Esophagus (tissue), 2 donors: ENCODE results near the gene CD3G. TPM values are rescaled to one million over a fixed set of nuclear protein-coding genes. Genes with fewer than 3 reads are reported as not detected.
A peak's percentile ranks its signal among the peaks of the same experiment; 100 is the strongest.

Experiments
- H3K27ac ChIP-seq, 2 donors: one replicate each; pipeline ENCODE4 v1.5.1; 2013; ENCODE audit warnings: low read depth in 2 of 2, mild to moderate bottlenecking in 2 of 2, inconsistent platforms in 1 of 2, low read length in 1 of 2, moderate library complexity in 1 of 2
- H3K27me3 ChIP-seq, 2 donors: one replicate each; pipeline ENCODE4 v1.6.1; 2013; ENCODE audit warnings: low read length in 2 of 2, control low read depth in 1 of 2, mild to moderate bottlenecking in 1 of 2; ENCODE audit not compliant: insufficient read depth in 2 of 2, control insufficient read depth in 1 of 2
- H3K36me3 ChIP-seq, 2 donors: one replicate each; pipeline ENCODE4 v1.6.1; 2013; ENCODE audit warnings: low read length in 1 of 2; ENCODE audit not compliant: control insufficient read depth in 2 of 2, insufficient read depth in 2 of 2
- H3K4me1 ChIP-seq, 2 donors: one replicate each; pipeline ENCODE4 v1.6.1; 2013; ENCODE audit warnings: low read length in 1 of 2; ENCODE audit not compliant: control insufficient read depth in 2 of 2, insufficient read depth in 2 of 2
- H3K4me3 ChIP-seq, 2 donors: one replicate each; pipeline ENCODE4 v1.5.1; 2013; ENCODE audit warnings: low read length in 2 of 2, mild to moderate bottlenecking in 2 of 2, low read depth in 1 of 2, moderate library complexity in 1 of 2
- H3K9me3 ChIP-seq, 2 donors: one replicate each; pipeline ENCODE4 v1.6.1; 2013; ENCODE audit warnings: mild to moderate bottlenecking in 2 of 2, low read depth in 1 of 2, low read length in 1 of 2, moderate library complexity in 1 of 2; ENCODE audit not compliant: control insufficient read depth in 2 of 2, insufficient read depth in 1 of 2
- WGBS, 2 donors: extraction: QIAGEN DNeasy Blood & Tissue Kit; methylation state at CpG; one replicate each; pipeline ENCODE4 v1.1.7; 2013; 5-methylcytosine and 5-hydroxymethylcytosine counted together
- polyA plus RNA-seq, 2 donors: library from polyadenylated mRNA; stranded (reverse); fragments of 200-250 nt; gene quantifications; one replicate each; pipeline ENCODE4 v1.2.3, GENCODE V29; 2013
- donor health status: healthy with polysubstance abuse.
- donor health status: Bipolar disorder and iron deficiency.

The CD3G gene
- polyA plus RNA-seq, 2 donors, result 0.24 to 0.45 TPM

DNA sequence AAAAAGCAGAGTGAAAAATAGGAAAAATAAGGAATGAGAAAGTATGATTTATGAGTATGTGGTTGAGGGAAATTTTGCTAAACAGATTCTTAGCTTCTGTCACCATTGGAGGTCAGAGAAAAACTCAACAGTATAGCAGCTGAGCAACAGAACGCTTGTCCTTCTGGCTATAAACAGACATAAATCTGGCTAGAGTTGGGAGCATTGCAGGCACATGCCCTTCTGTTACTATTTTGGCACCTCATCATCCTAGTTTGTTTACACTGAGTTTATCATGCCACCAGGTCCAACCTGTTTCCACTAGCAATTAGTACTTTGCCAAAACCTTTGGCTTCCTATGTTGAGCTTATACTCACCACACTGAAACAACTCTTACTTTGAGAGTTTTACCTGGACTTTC lies 22.1 kb downstream of the CD3G start:
- H3K9me3 ChIP-seq, result no peaks in the 10 kb centered on the region
- no peaks in the 10 kb centered on the region for H3K27me3 ChIP-seq
- no peaks in the 10 kb centered on the region for H3K4me1 ChIP-seq
- WGBS, 2 donors, result 45 to 52% methylated on average over 1 of the region's 1 CpG
- H3K27ac ChIP-seq, result peak overlapping the region in 1 of 2 donors; percentile 44
- H3K36me3 ChIP-seq, result peaks cover 7 to 8% of the 10 kb centered on the region in 2 donors
- no peak overlapping the region for H3K4me3 ChIP-seq

DNA sequence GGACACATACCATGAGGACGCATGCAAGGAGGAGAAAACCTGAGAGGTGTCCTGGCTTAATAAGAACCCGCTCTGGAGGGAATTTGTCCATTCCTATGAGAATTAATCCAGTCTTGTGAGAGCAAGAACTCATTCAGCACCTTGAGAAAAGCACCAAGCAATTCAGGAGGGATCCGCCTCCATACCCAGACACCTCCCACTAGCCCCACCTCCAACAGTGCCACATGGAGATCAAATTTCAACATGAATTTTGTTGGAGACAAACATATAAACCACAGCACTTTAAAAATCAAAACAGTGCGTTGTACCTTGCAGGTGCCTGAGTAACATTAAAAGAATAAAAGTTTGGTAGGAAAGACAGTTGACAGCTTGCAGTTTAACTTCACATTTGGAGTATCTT lies 26.6 kb downstream of the CD3G start:
- Histone ChIP-seq H3K27me3 (no peaks in the 10 kb centered on the region), H3K4me3 (no peak overlapping the region), H3K4me1 (no peaks in the 10 kb centered on the region), H3K9me3 (no peaks in the 10 kb centered on the region), H3K27ac (no peak overlapping the region), H3K36me3 (peaks cover 13 to 18% of the 10 kb centered on the region in 2 donors)
- WGBS, 2 donors, result 93 to 94% methylated on average over 4 of the region's 4 CpGs

DNA sequence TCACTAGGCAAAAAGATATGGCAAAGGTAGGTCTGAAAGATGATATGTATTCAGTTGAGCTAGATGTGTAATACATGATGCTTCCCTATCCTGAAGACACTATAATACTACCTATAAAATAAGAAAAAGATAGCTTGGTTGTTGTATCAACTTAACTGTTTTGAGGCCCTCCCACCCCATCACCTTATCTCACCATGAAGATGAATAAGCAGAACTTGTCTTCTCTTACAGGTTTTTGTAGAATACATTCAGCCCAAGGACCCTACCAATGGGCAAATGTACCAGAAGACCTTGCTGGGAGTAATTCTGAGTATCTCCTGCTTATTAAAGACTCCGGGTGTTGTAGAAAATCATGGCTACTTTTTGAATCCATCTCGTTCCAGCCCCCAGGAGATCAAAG lies 29.1 kb downstream of the CD3G start:
- no peaks in the 10 kb centered on the region for H3K27me3 ChIP-seq
- H3K4me1 ChIP-seq, result no peaks in the 10 kb centered on the region
- H3K9me3 ChIP-seq, result no peaks in the 10 kb centered on the region
- H3K27ac ChIP-seq, result no peak overlapping the region
- WGBS, 2 donors, result 85 to 97% methylated on average over 2 of the region's 2 CpGs
- H3K36me3 ChIP-seq, result peaks cover 16 to 21% of the 10 kb centered on the region in 2 donors
- no peak overlapping the region for H3K4me3 ChIP-seq

DNA sequence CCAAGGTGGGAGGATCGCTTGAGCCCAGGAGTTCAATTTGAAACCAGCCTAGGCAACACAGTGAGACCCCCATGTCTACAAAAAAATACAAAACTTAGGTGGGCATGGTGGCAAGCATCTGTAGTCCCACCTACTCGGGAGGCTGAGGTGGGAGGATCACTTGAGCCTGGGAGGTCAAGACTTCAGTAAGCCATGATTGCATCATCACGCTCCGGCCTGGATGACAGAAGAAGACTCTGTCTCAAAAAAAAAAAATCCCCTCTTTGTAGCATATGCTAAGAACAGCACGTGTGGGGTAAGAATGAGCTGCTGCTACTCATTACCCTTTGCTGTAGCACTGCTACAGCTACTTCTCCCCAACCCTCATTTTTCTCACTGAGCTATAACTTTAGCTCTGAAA lies 29.7 kb downstream of the CD3G start:
- Histone ChIP-seq H3K27ac (no peak overlapping the region), H3K36me3 (peaks cover 13 to 21% of the 10 kb centered on the region in 2 donors), H3K9me3 (no peaks in the 10 kb centered on the region), H3K4me3 (no peak overlapping the region), H3K27me3 (no peaks in the 10 kb centered on the region), H3K4me1 (no peaks in the 10 kb centered on the region)
- 90 to 96% methylated on average over 5 of the region's 5 CpGs for WGBS, 2 donors

DNA sequence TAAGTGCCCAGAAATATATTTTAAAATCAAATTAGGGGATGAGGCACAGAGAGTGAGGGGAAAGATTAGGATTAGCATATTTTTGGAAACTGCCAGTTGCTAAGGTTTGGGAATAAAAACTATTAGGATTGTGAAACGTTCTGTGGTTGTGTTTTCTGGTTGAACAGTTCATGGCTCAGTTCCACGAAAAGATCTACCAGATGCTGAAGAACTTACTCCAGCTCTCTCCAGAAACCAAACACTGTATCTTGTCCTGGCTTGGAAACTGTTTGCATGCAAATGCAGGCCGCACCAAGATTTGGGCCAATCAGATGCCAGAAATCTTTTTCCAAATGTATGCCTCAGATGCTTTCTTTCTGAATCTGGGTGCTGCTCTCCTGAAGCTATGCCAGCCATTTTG lies 30.6 kb downstream of the CD3G start:
- no peaks in the 10 kb centered on the region for H3K4me1 ChIP-seq
- no peak overlapping the region for H3K27ac ChIP-seq
- WGBS, 2 donors, result 76 to 85% methylated on average over 3 of the region's 3 CpGs
- H3K9me3 ChIP-seq, result no peaks in the 10 kb centered on the region
- H3K4me3 ChIP-seq, result no peak overlapping the region
- H3K36me3 ChIP-seq, result peaks cover 13 to 21% of the 10 kb centered on the region in 2 donors
- no peaks in the 10 kb centered on the region for H3K27me3 ChIP-seq

DNA sequence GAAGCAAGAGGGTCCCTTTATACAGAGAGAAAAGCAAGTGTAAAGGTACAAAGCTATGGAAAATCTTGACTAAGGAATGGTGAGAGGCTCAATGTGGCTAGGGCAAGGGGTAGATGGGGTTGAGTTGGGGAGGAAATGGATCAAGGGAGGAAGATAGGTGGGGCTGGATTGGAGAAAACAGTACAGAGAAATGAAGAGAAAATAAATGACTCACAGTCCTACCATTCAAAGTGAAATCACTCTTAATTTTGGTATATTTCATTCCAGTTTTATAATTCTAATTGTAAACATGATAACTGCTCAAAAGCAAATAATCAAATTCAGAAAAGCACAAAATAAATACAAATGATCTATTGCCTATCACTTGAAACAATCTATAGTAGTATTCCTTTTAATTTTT lies 31.8 kb downstream of the CD3G start:
- Histone ChIP-seq H3K36me3 (peaks cover 11 to 16% of the 10 kb centered on the region in 2 donors), H3K4me3 (no peak overlapping the region), H3K27ac (no peak overlapping the region), H3K9me3 (no peaks in the 10 kb centered on the region), H3K27me3 (no peaks in the 10 kb centered on the region), H3K4me1 (no peaks in the 10 kb centered on the region)

DNA sequence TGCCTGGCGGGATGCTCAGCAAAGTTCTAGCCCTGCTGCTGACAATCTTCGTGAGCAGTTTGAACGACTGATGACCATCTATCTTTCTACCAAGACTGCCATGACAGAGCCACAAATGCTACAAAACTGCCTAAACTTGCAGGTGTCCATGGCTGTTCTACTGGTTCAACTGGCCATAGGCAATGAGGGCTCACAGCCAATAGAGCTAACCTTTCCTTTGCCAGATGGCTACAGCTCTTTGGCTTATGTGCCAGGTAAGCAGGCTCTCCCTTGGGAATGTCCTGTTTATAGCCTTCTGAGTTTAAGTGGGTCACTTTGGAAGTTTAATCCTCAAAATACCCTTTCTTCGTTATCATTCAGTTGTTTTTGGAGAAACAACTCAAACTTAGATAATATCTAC lies 35.4 kb downstream of the CD3G start:
- Histone ChIP-seq H3K9me3 (no peaks in the 10 kb centered on the region), H3K4me3 (no peak overlapping the region), H3K27me3 (no peaks in the 10 kb centered on the region), H3K4me1 (no peaks in the 10 kb centered on the region), H3K36me3 (peaks cover 16 to 19% of the 10 kb centered on the region in 2 donors), H3K27ac (no peak overlapping the region)
- 77 to 91% methylated on average over 4 of the region's 4 CpGs for WGBS, 2 donors

DNA sequence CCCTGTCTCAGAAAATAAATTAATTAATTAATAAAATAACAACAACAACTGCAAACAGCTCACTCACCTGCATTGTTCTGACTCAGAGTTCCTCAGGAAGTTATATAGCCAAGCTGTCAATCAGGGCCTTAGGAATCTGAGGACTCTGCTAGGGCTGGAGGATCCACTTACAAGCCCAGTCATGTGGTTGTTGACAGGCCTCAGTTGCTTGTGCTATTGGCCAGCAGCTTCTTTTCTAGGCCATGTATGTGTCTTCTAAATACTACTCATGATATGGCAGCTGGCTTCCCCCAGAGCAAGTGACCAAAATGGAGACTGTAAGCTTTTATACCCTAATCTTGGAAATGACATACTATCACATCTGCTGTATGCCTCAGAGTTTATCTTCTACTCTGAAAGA lies 36.4 kb downstream of the CD3G start:
- Histone ChIP-seq H3K4me3 (no peak overlapping the region), H3K27ac (no peak overlapping the region), H3K36me3 (peaks cover 18 to 20% of the 10 kb centered on the region in 2 donors), H3K27me3 (no peaks in the 10 kb centered on the region), H3K4me1 (no peaks in the 10 kb centered on the region), H3K9me3 (no peaks in the 10 kb centered on the region)

DNA sequence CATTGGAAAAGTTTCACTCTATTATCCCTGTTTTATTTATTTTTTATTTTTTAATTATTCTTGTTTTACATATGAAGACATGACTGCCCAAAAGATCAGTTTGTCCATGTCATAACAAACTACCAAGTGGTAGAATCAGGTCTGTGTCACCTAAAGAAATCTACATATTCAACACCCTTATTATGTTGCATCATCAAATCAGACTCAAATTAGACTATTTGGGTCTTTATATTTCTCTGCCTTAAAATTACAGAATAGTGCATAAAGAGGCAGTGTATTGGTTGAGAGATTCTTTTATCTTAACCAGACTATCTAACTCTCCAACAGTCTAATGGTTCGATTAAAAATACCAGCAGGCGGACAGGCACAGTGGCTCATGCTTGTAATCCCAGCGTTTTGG lies 38.8 kb downstream of the CD3G start:
- H3K9me3 ChIP-seq, result no peaks in the 10 kb centered on the region
- H3K36me3 ChIP-seq, result peaks cover 18 to 21% of the 10 kb centered on the region in 2 donors
- no peak overlapping the region for H3K27ac ChIP-seq
- H3K4me1 ChIP-seq, result no peaks in the 10 kb centered on the region
- 94 to 97% methylated on average over 3 of the region's 3 CpGs for WGBS, 2 donors
- H3K27me3 ChIP-seq, result no peaks in the 10 kb centered on the region
- H3K4me3 ChIP-seq, result no peak overlapping the region

DNA sequence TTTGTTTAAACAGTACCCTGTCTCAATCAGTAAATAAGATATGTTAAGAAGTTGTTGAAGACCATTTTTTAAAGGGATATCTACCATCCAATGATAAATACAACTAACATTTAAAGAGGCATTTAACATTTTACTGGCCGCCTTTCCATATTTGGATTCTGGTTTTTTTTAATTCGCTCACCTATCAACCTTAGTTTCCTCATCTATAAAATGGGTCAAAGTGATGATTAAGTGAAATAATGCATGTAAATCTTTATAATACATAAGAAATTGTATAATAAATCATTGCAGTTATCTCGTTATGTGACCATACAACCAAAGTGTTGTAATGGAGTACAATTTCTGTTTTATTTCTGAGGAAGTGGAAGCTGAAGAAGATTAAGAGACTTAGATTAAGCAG lies 39.5 kb downstream of the CD3G start:
- no peaks in the 10 kb centered on the region for H3K4me1 ChIP-seq
- no peak overlapping the region for H3K27ac ChIP-seq
- WGBS, 2 donors, result 96 to 98% methylated on average over 3 of the region's 3 CpGs
- H3K4me3 ChIP-seq, result no peak overlapping the region
- H3K9me3 ChIP-seq, result no peaks in the 10 kb centered on the region
- no peaks in the 10 kb centered on the region for H3K27me3 ChIP-seq
- peaks cover 18 to 21% of the 10 kb centered on the region in 2 donors for H3K36me3 ChIP-seq
